ENCODE data around the gene C1orf21. TPM values are rescaled to one million over a fixed set of nuclear protein-coding genes. Genes with fewer than 3 reads are reported as not detected.
A peak's percentile ranks its signal among the peaks of the same experiment; 100 is the strongest.
"Not testable (repeated sequence)": the region's sequence is repeated elsewhere in the genome, so short reads cannot be mapped to it uniquely, and the experiment has no call there.

C1orf21 gene
- polyA plus RNA-seq (21.2 to 44.3 TPM (median 25.2 TPM) in 3 replicates), polyA minus RNA-seq (2.3 to 16.9 TPM (median 11.9 TPM) in 3 replicates)
- polyA plus RNA-seq (2011; ENCODE audit: low read depth) = 34.9 TPM
- 25.5 and 52.3 TPM in 2 replicates for polyA plus RNA-seq (2011; cell fraction: cytosol; rRNA removed)
- polyA plus RNA-seq (2011; cell fraction: nucleus; rRNA removed) = 13.3 and 19.3 TPM in 2 replicates
- polyA plus RNA-seq (2012; ENCODE audit: low replicate concordance) = 31.6 and 44.8 TPM in 2 replicates
- 6.1 TPM for polyA minus RNA-seq (2011; cell fraction: cytosol; rRNA and poly(A)+ RNA removed)
- 5.3 and 12.1 TPM in 2 replicates for polyA minus RNA-seq (2011; cell fraction: nucleus; rRNA and poly(A)+ RNA removed)

GRCh38 chr1:184386312-184387068, at the start of gene C1orf21:
C1orf21 (plus strand) TSS chr1:184387029; CDS start chr1:184477510, 90,481 bp downstream.
- peaks cover 37% of the 10 kb centered on the region for H3K4me1 ChIP-seq (ENCODE audit: control insufficient read depth, extremely low read depth, insufficient read depth, low read length)
- H4K20me1 ChIP-seq (ENCODE audit: control insufficient read depth, extremely low read depth, insufficient read depth, low read length) = no peaks in the 10 kb centered on the region
- peak within 1 kb of the TSS; percentile 85 for H3K9ac ChIP-seq (ENCODE audit: control insufficient read depth, extremely low read depth, insufficient read depth, low read length)
- peak within 1 kb of the TSS; percentile 97 for H3K4me2 ChIP-seq (ENCODE audit: control insufficient read depth, extremely low read depth, insufficient read depth, low read depth, low read length)
- H3K79me2 ChIP-seq (ENCODE audit: control insufficient read depth, insufficient read depth, low read length) = peaks cover 37% of the 10 kb centered on the region
- H3K9me1 ChIP-seq (ENCODE audit: control insufficient read depth, extremely low read depth, insufficient read depth, low read length) = no peaks in the 10 kb centered on the region
- peak within 1 kb of the TSS; percentile 73 to 96 (median 96) for H3K4me3 ChIP-seq (ENCODE audit: control insufficient read depth in 2 of 3, extremely low read depth in 1 of 3, insufficient read depth in 2 of 3, low read depth in 1 of 3, low read length in 3 of 3)
- DNase-seq (ENCODE audit: low read depth, low spot score) = no peak
- no peaks in the 10 kb centered on the region for H3K36me3 ChIP-seq (ENCODE audit: control insufficient read depth in 2 of 2, extremely low read depth in 1 of 2, insufficient read depth in 2 of 2, low read length in 2 of 2)
- dilution Hi-C loops (cut with MboI; ENCODE audit: extremely low pct_ligation_motif_present, low sequenced_read_pairs) = no loop called here
- peak within 1 kb of the TSS; percentile 92 for H3K27ac ChIP-seq (ENCODE audit: control insufficient read depth, insufficient read depth, low read length)
- H2AFZ ChIP-seq (ENCODE audit: control insufficient read depth, low read length) = peak within 1 kb of the TSS; percentile 89
- FAIRE-seq = no peak
- no peaks in the 10 kb centered on the region for H3K27me3 ChIP-seq (ENCODE audit: control insufficient read depth, extremely low read depth, insufficient read depth, low read length)
- TF ChIP-seq CTCF (optimal IDR thresholded peaks at IDR 0.05 in 1 of 3, IDR thresholded peaks at IDR 0.05 in 1 of 3, conservative IDR thresholded peaks at IDR 0.05 in 1 of 3; ENCODE audit: extremely low read depth in 1 of 3, insufficient read depth in 2 of 3, low read length in 3 of 3) = peak in 1 of 3 experiments; percentile 22
- TF ChIP-seq EZH2 (IDR thresholded peaks at IDR 0.05; ENCODE audit: low read length) = no peak
- no peaks in the 10 kb centered on the region for H3K9me3 ChIP-seq (ENCODE audit: control insufficient read depth, low read depth, low read length)

GRCh38 chr1:184337865-184338264, 49.0 kb upstream of the C1orf21 start:
- DNase-seq (ENCODE audit: low read depth, low spot score); FAIRE-seq; H3K27ac ChIP-seq (ENCODE audit: control insufficient read depth, insufficient read depth, low read length); H3K9ac ChIP-seq (ENCODE audit: control insufficient read depth, extremely low read depth, insufficient read depth, low read length); dilution Hi-C loops (cut with MboI; ENCODE audit: extremely low pct_ligation_motif_present, low sequenced_read_pairs); H3K36me3 ChIP-seq (ENCODE audit: control insufficient read depth in 2 of 2, extremely low read depth in 1 of 2, insufficient read depth in 2 of 2, low read length in 2 of 2); H3K4me2 ChIP-seq (ENCODE audit: control insufficient read depth, extremely low read depth, insufficient read depth, low read depth, low read length); H3K9me1 ChIP-seq (ENCODE audit: control insufficient read depth, extremely low read depth, insufficient read depth, low read length); H2AFZ ChIP-seq (ENCODE audit: control insufficient read depth, low read length); H3K9me3 ChIP-seq (ENCODE audit: control insufficient read depth, low read depth, low read length); H3K27me3 ChIP-seq (ENCODE audit: control insufficient read depth, extremely low read depth, insufficient read depth, low read length); H3K4me3 ChIP-seq (ENCODE audit: control insufficient read depth in 2 of 3, extremely low read depth in 1 of 3, insufficient read depth in 2 of 3, low read depth in 1 of 3, low read length in 3 of 3); H3K4me1 ChIP-seq (ENCODE audit: control insufficient read depth, extremely low read depth, insufficient read depth, low read length); H3K79me2 ChIP-seq (ENCODE audit: control insufficient read depth, insufficient read depth, low read length); H4K20me1 ChIP-seq (ENCODE audit: control insufficient read depth, extremely low read depth, insufficient read depth, low read length): not testable (repeated sequence)
